ENCODE measurements around the gene SLC35E2B.
"Not testable (repeated sequence)": the region's sequence is repeated elsewhere in the genome, so short reads cannot be mapped to it uniquely, and the experiment has no call there.

The SLC35E2B gene

DNA sequence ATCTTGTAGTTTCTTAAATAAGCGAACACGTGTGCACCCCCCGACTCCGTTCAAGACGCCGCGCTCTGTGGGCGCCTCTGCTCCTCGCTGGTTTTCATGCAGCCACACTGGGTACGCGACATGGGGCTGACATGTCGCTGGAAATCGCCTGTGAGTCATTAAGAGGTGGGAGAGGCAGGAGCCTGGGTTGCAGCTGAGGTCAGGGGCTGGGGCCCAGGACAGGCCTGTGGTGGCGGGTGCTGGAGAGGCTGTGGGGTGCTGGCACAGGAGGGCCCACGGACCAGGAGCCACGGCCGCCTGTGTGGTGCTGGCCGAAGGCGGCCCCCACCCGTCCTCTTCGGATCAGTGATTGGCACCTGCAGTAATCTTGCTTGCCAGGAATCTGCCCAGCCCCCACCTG, 17.8 kb downstream of the SLC35E2B start:
- not testable (repeated sequence) for DNase-seq

DNA sequence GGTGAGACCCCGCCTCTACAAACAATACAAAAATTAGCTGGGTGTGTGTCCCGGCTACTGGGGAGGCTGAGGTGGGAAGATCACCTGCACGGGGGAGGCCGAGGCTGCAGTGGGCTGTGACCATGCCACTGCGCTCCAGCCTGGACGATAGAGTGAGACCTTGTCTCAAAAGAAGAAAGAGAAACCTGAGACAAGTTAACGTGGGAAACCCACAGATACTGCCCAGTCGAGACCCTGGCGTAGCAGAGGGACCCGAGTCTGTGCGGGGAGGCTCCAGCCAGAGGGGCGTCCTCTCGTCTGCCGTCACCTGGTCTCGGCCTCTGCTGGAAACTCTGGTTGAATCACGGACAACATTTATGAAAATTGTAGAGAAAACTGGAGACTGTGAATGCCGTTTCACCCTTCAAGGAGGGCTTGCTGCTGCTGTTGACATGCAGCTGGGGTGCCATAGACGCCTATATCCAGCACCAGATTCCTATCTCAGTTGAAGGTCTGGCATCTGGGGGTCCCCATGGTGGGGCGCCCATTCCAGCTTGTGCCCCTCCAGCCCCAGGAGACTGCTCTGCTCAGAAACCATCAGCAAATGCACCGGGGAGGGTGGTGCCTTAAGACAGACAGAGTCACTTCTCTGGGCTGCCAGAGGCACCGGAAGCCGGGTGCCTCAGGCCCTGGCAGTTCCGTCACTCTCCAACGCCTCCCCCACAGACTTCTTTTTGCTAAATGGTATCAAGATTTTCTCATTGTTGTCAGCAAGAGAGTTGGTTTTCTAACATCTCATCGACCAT, 20.2 kb downstream of the SLC35E2B start:
- no peak for DNase-seq

DNA sequence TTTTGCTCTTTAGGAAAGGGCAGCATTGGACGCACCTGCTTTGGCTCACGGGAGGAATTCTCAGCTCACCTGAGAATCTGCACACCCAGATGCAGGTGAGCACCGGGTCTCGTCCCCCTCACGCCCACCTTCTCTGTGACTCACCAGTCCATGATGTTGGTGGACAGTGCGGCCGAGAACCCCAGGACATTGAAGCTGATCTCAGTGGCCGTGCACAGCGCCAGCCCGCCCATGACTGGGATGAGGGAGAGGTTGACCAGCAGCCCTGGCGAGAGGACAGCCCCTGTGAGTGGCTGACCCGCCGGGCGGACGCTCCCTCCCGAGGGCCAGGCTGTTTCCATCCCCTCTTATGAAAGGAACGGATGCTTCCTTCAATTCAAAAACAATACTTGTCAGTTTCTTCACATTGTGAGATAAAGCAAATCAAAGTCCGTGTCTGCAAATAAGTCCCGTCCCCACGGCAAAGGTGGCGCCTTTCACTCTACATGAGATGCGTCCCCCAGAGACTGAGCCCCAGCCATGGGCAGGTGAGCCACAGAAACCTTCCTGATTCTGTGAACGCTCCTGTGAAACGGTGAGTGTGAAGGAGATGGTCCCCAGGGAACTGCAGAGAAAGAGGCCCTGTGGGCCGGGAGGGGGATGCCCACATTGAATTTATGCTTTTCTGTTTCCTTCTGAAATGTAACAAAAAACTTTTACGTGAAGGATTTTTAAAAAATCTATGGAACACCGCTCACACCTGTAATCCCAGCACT, 21.1 kb downstream of the SLC35E2B start:
- no peak for DNase-seq

DNA sequence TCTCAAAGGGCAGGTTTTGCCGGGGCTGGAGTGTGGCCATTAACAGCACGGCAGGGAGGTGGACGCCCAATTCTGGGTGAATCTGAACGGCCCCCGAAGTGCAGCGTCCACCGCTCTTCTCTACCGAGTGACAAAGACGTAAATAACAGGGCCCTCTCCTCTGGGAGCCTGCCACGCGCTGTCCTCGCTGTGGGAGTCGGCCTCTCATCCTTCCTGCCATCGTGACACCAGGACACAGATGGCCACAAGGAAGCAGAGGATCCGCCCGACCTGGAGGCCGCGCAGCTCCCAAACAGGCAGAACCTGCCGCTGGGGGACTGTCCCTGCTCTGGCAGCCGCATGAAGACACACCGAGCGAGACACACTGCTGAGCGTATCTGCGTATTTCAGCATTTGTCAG, 21.7 kb downstream of the SLC35E2B start:
- DNase-seq, result no peak

DNA sequence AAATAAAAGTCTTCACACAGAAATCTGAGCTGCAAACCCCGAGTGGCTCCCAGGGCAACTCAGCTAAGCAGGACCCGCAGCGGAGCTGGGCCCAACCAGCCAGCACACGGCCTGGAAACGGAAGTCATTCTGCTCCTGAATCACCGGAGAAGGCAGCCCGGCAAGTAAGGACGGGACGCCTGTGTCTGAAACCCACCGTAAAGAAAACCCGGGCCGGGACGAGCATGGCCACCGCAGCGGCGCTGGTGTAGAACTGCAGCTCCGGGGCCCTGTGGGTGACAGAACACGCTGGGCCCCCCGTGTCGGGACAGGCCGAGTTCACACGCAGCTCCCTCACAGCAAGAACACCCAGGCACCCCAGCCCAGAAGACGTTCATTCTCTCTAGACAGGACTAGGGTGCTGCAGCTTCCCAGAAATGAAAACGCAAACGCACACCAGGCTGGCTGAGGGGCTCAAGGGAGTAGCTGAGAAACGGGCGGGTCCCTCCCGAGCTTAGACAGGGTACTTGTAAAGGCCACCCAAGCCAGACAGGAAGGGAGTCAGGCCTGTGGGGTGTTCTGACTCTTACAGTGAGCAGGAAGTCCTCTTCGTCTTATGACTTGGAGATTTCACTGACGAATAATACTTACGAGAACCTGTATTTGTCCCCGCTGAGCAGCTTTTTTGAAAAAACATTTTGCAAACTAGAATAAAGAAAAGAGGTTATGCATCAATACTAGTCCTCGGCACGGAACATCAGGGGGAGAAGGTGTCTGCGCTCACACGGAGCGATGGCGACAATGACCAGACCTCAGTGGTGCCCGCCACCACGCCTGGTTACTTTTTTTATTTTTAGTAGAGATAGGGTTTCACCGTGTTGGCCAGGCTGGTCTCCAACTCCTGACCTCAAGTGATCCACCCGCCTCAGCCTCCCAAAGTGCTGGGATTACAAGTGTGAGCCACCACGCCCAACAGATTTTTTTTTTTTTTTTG, 22.8 kb downstream of the SLC35E2B start:
- no peak for DNase-seq

DNA sequence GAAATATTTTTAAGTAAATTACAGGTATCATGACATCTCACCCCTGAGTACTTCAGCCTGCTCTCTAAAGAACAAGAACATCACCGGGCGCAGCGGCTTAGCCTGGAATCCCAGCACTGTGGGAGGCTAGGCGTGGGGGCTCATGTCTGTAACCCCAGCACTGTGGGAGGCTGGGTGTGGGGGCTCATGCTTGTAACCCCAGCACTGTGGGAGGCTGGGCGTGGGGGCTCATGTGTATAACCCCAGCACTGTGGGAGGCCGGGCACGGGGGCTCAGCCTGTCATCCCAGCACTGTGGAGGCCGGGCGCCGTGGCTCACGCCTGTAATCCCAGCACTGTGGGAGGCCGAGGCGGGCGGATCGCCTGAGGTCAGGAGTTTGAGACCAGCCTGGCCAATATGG, 26.1 kb downstream of the SLC35E2B start:
- no peak for DNase-seq

DNA sequence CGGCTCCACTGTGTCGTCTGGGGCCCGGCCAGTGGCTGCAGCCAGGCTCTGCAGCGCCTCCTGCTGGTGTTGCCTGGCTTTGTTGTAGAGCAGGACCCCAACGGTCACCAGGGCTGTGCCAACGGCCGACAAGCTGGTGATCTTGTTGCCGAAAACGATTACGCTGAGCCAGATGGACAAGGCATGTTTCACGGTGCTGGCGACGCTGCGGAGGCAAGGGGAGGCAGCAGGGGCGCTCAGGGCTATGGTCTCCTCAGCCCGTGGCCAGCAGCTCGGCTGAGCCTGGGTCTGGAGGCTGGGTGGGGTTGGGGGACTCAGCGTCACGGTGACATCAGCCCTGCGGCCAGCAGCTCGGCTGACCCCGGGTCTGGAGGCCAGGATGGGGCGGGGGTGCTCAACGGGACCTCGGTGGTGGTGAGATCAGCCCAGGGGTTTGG, 26.8 kb downstream of the SLC35E2B start:
- DNase-seq, result no peak

DNA sequence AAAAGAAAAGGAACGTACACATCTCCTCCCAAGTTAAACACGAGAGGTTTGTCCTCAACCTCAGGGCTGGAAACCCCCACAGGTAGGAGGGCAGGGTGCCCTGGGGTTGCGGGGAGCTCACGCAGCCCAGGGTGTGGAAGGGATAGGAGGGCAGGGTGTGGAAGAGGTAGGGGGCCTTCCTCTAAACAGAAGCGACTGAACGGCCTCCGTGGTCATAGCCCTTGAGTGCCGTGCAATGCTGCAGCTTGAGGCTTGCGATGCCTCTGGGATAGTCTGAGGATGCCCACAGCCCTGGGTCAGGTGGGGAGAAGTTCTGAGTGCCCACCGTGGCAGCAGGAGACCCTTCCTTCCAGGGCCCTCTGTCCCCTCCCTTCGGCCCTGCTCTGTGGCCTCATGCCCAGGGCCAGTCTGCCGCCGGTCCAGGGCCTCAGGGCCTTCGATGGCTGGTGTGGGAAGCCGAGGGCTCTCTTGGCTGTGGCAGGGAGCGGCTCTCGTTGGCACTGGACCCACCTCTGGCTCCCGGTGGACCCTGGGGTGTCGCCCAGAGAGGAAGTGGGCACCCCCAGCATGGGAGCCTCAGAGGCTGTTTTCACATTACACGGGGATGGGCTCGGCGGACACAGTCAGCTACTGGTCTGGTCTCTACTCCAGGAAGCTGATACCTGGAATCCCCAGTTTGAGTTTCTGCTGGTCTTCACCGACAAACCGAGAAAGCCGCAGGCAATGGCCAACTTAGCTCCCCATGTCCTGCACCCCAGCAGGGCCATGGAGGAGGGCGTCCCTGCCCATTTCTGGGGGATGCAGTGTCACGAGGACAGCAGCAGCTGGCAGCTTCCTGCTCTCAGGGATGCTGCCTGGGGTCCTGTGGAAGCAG, 27.4 kb downstream of the SLC35E2B start:
- DNase-seq, result no peak

DNA sequence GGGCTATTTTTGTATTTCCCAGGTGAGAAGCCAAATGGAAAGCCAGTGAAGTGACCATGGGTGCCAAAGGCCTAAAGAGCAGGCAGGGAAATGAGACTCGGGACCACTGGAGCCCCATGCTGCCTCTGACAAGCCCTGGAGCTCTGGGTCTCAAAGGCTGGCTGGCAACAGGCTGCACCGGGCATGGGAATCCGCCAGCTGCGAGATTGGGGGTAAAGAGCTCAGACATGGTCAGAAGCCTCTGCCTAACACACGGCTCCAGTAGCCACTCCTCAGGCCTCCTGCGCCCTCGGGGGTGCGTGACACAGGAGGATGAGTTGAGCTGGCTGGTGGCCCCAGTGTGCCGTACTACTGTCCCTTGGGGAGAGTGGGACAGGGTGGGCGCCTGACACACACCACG, 28.3 kb downstream of the SLC35E2B start:
- DNase-seq, result not testable (repeated sequence)

DNA sequence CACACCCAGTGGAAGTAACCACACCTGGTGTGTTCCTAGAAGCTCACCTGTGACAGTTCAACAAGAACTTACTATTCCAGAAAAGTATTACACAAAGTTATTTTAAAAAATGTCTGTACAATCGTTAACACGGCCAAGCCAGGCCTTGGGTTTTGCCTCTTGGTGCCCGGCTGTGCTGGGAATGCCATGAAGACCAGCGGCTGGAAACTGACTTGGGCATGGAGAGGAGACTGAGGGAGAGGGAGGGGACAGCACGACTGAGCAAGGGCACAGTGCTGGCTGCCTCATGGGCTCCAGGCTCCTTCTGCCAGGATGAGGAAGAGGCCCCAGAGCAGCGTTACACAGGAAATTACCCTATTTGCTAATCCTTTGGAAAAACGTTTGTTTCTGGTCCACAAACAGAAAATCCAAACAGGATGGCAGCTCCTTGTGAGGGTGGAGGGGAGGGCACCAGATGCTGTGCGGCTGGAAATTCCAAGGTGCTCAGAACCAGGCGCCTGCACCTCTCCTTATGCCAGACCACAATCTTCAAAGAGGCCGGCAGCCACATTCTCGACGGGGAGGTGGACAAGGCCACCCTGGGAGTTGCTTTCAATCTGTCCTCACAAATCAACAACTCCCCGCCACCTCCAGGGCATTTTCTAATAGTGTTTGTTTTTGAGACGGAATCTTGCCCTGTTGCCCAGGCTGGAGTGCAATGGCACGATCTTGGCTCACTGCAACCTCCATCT, 29.6 kb downstream of the SLC35E2B start:
- peak; percentile 27 for DNase-seq

DNA sequence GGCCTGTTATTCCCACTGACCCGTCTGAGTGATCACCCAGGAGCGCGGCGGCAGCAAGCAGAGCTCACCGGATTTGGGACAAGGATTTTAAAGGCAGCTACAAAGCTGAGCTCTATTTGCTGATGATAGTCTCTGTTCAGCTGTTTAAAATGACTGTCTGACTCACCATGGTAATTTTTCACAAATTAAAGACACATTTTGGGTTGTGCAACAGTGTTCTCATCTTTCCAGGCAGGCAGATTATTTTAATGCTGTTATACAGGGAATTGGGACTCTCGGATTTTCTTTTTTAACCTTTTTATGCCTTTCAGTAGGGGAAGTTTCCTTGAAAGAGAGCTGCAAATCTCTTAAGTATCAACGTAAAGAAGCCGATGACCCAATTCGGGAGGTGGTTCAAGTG, 30.2 kb downstream of the SLC35E2B start:
- peak; percentile 35 for DNase-seq

DNA sequence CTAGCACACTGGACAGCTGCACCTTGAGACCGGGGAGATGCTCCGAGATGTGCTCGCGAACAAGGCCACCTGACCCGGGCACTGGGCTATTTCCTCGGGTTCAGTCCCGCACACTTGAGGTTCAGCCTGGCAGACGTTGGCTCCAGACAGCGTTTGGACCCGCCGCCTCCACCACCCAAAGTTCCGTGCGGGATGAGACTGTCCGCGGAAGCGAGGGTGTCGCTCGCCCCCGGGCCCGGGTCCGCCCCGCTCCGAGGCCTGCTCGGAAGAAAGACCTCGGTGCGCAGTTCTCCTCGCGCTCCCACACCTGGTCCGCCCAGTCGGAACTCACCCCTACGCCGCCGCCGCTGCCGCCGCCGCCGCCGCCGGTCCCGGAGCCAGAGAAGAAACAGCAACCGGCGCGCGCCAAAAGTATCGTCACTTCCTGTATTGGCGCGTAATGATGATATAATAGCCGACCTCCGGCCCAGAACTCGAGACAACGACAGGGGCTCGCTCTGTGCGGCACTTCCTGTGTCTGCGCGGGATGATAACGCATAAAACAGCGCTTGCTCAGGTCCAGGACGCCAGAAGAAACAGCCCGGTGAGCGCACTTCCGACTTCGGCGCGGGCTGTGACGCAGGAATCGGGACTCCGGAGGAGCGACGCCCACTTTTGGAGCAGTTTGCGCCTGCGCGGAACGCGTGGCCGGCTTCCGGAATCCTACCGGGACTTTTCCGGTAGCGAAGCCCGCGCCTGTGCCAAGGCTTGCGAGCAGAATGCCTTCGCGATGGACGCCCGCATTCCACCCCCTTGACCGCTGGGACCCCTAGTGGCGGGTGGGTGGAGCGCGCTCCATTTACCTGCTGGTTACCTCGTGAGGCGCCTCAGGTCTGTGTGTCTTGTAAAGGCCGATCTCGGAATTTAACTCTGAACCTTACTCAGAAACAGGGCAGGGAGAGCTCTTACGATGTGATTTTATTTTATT, 33.7 kb downstream of the SLC35E2B start, which contains the start of gene CDK11B:
Gene CDK11B (minus strand): TSS at position 422 of the 967 bp plus-strand sequence. CDS start 1,519 bp downstream, outside the sequence.
- peak; percentile 99 for DNase-seq

DNA sequence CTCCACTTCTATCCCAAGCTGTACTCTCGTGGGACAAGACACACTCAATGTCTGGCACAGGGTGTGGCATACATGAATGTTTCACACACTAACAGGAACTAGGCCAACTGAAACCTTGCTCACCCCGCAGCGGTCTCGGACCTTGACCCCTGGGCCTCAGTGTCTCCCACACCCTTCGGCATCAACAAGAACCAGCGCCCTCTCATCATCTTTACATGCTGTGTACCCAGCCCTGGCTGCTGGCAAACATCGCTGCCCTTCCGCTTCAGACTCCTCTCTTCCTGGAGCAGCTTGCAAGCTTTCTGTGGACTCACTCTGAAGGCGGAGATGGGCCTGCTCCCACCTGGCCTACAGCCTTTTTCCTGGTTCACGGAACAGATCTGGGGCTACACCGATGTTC, 44.3 kb downstream of the SLC35E2B start:
- DNase-seq, result not testable (repeated sequence)

DNA sequence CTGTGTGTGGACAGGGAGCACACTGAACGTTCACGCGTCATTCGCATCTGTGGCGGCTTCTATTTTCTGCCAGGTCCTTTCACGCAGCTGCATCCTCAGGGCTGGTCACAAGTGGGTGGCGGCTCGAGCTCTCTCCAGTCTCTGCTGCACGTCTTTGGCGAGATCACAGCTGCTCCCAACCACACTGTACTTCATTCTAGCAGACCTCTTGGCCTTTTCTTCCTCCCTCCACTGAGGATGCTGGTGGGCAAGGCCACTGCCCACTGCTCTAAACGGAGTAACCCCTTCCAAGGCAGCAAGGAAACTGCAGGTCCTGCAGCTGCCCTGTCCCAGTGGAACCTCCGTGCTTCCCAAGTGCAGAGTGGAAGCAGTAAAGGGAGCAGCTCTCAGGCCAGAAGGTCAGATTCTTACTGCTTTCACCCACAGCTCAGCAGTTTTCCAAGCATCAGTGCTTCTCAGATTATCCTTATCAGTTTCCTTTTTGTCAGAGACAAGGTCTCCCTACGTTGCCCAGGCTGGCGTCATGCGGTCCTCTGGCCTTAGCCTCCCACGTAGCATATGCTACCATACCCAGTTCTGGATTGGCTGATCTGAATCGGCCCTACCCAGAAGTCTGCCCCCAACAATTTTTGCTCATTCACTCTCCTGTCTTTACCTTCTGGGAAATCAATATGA, 44.9 kb downstream of the SLC35E2B start:
- not testable (repeated sequence) for DNase-seq

DNA sequence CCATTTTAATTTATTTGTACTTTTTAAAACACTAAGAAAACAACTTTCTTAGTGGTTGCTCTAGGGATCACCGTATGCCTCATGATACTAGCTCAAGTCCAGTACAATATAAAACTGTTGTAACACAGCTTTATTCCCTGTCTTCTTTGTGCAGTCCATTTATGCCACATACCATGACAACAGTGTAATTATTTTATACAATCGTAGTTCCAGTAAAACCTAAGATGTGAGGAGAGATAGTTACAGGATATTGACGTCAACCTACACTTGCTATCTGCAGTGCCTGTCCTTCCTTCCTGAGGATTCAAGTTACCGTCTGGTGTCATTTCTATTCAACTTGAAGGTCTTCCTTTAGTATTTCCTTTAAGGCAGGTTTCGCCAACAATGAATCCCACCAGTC, 46.3 kb downstream of the SLC35E2B start:
- not testable (repeated sequence) for DNase-seq

DNA sequence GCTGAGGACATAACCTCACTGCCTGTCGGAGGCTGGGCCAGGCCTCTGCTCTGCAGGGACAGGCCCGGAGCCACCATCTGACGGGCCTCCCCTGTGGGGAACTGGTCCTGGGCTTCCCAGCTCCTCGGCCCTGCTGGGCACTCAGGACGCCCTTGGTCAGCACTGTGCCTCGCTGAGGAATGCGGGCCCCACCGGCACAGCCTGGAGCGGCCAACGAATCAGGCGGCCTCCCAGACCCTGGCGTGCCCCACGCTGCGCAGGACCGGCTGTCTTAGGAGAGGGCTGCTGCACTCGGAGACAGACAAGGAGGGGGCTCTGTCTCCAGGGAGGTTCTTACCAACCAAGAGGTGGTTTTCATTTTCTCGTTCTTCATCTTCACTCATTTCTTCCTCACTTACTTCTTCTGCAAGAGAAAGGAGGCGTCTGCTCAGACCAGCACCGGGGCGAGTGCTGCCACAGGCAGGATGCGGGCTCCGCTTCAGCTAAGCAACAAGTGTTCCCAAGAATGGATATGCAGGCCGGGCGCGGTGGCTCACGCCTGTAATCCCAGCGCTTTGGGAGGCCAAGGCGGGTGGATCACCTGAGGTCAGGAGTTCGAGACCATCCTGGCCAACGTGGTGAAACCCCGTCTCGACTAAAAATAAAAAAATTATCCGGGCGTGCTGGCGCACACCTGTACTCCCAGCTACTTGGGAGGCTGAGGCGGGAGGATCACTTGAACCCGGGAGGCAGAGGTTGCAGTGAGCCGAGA, 51.7 kb downstream of the SLC35E2B start:
- DNase-seq, result not testable (repeated sequence)

DNA sequence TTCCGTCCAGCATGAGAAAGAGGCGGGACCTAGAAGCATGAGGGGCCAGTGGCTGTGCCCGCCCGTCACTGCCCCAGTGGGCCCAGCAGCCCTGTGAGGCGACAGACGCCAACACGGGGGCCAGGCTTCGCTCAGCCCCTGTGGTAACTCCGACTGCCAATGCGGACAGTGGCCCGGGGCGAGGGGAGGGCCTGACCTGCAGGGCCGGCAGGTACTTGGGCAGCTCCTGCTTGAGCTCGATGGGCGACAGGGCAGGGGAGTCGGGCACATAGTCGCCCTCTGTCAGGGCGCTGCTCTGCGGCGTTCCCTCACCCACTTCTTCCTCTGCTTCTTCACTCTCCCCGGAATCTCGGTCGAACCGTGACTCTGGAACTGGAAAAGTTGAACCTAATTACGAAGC, 52.5 kb downstream of the SLC35E2B start:
- not testable (repeated sequence) for DNase-seq

DNA sequence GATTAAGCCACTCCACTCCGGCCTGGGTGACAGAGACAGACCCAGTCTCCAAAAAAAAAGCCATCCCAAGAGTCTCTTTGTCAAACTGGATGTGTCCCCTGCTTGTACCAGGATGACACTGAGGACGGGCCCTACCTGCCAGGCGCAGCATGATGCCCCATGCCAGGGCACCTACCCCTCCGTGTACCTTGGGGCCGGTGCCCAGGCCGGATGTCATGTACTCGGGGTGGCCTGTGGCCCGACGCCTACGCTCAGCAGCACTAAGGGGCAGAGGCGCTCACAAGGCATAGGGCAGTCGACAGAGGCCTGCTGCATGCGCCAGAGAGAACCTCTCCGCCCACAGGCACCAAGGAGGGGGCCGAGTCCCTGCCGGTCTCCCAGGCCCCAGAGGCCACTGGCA, 53.2 kb downstream of the SLC35E2B start:
- DNase-seq, result not testable (repeated sequence)
